ENCODE results near the gene CDC14B. TPM values are rescaled to one million over a fixed set of nuclear protein-coding genes. Genes with fewer than 3 reads are reported as not detected.
"Not testable (repeated sequence)": the region's sequence is repeated elsewhere in the genome, so short reads cannot be mapped to it uniquely, and the experiment has no call there.

The CDC14B gene
- polyA plus RNA-seq, 12 donors = 13.4 to 22.7 (median 17.7) TPM; not detected in 1

DNA sequence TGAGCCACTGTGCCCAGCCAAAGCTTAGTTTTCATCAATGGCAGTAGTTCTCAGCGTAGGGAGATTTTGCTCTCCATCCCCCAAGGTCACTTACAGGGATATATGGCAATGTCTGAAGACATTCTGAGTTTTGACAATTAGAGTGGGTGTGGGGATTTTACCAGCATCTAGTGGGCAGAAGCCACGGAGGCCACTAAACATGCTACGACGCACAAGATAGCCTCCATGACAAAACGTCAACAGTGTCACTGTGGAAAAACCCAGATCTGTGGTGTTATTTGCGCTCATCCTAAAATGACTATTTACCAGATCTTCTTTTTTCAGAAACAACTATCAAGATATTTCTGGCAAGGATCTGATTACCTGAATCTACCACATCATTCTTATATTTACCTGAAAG is 68.2 kb downstream of the CDC14B start:
- no peak for DNase-seq

DNA sequence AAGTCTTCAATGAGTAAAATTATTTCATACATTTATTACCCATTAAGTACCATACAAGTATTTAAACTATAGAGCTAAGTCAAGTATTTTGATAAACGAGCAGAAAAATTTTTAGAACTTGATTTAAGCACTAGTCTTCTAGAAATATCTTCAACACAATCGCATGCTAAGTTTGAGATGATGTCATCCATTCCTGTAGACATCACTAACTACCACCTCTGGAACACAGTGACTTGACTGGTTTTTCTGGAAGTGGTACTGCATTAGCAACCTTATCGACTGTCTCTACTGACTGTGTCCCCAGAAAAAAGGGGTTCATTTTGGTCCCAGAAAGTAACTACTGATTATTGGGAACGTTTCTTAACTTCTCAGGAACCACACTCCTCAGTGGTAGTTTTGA is 69.0 kb downstream of the CDC14B start:
- no peak for DNase-seq

DNA sequence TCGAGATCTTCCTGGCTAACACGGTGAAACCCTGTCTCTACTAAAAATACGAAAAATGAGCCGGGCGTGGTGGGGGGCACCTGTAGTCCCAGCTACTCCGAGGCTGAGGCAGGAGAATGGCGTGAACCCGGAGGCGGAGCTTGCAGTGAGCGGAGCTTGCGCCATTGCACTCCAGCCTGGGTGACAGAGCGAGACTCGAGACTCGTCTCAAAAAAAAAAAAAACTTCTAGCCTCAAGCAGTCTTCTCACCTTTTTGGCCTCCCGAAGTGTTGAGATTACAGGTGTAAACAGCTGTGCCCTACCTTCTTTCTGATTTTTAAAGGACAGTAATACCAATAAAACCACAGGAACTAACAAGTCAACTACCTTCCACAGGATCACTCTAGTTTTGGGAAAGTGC is 76.5 kb downstream of the CDC14B start:
- DNase-seq = not testable (repeated sequence)

DNA sequence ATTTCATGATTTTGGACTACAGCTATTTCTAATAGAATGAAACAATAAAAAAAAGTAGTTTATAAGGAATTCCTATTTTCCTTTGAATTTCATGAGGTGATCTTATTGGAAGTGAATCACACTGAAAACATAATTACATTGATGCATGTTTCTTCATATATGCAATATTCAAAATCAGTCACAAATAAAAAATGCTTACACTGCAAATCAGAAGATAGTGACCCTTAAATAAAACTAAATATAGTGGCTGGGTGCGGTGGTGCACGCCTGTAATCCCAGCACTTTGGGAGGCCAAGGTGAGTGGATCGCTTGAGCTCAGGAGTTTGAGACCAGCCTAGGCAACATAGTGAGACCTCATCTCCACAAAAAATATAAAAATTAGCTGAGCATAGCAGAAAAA is 79.5 kb downstream of the CDC14B start:
- DNase-seq = no peak

DNA sequence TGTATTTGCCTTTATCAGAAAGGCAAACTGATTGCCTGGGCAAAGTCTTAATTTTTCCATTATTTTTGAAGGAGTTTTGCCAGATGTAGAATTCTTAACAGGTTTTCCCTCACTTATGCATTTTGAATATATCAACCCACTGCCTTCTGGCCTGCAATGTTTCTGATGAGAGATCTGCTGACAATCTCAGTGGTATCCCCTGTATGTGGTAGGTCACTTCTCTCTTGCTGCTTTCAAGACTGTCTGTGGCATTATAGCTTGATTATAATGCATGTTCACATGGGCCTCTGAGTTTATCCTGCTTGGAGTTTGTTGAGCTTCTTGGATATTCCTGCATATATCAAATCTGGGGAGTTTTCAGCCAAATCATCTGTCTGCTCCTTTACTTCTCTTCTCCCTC is 87.5 kb downstream of the CDC14B start:
- DNase-seq = no peak

DNA sequence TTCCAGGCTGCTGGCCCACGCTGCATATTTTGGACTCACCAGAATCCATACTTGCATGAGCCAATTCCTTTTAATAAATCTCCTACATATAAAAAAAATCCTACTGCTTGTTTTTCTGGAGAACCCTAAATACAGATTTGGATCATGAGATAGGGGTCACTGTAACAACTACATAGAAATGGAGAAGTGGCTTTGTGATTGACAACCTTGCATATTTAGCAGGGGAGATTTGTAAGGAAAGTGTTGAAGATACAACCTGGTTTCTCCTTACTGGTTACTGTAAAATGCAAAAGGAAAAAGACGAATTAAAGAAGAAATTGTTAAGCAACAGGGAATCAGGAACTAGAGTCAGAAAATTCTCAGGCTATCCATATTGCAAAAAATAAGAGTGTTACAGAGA is 94.9 kb downstream of the CDC14B start:
- DNase-seq = no peak

DNA sequence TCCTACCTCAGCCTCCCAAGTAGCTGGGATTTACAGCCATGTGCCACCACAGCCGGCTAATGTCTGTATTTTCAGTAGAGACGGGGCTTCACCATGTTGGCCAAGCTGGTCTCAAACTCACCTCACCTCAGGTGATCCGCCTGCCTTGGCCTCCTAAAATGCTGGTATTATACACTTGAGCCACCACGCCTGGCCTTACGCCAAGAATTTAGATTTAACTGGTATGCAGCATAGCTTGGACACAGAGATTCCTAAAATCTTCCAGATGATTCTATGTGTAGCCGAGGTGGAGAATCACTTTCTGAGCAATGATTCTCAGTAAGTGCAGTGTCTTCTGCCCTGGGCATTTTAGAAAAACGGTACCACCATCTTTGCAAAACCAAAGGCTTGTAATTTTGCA is 95.6 kb downstream of the CDC14B start:
- DNase-seq = no peak

DNA sequence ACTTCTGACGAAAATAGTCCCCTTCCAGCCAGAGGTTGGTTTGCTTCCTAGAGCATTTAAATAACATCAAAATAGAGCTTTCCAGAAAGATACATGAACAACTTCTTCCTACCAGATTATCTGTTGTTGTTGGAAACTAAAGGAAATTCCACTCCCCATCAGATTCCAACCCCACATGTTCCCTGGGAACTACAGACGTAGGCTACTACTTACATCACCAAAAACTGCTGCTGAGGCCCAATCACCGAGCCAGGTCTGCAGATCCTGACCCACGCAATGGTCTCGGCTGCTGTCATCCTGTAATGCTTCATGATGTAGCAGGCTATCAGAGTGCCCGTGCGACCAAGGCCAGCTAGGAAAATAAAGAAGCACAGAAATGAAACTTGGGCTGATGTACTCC is 96.3 kb downstream of the CDC14B start:
- DNase-seq = no peak

DNA sequence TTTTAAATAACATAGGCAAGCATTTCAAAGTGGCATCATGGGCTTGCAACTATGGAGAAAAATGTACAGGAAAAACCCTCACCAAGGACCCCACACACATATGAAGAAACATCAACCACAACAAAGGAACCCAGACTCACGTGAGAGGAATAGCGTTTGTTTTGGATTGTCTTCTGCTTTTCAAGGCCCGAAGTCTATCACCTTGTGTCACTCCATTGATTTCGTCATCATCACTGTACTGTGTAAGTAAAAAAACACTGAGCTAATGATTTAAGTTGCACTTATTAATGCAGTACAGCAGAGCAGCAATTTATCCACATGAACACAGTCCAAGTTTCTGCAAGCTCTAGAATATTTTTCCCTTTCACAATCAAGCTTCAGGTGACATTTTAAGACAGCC is 97.3 kb downstream of the CDC14B start:
- no peak for DNase-seq

DNA sequence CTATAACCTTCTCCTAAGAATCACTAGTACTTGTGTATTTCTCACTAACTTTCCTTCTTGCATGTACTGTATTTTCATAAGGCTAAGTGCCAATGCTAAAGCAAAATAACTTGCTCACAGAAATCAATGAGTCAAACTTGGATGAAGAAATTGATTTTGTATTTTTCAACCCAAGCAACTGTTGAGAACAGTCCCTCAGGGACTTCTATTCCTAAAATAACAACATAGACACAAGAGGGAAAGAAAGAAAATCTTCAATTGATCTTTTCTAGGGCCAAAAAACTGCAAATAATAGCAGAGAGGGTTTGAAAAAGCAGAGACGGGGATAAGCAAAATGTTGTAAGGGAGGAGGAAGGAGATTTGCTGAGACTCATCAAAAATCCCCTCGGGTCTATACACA is 99.9 kb downstream of the CDC14B start:
- DNase-seq = peak; percentile 57

DNA sequence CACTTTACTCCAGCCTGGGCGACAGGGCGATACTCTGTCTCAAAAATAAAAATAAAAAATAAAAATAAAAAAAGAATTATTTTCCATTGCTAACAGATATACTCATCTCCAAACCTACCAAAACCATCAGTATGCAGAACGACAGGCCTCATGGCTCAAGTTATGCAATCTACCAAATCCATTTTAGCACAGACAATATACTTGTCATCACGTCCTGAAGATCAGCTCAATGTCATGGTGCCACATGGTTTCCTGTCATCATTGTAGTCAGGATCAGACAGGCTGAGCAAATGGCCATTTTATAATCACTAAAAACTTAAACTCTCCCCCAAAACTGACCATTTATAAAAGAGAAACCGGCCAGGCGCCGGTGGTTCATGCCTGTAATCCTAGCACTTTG is 100.5 kb downstream of the CDC14B start:
- DNase-seq = no peak

DNA sequence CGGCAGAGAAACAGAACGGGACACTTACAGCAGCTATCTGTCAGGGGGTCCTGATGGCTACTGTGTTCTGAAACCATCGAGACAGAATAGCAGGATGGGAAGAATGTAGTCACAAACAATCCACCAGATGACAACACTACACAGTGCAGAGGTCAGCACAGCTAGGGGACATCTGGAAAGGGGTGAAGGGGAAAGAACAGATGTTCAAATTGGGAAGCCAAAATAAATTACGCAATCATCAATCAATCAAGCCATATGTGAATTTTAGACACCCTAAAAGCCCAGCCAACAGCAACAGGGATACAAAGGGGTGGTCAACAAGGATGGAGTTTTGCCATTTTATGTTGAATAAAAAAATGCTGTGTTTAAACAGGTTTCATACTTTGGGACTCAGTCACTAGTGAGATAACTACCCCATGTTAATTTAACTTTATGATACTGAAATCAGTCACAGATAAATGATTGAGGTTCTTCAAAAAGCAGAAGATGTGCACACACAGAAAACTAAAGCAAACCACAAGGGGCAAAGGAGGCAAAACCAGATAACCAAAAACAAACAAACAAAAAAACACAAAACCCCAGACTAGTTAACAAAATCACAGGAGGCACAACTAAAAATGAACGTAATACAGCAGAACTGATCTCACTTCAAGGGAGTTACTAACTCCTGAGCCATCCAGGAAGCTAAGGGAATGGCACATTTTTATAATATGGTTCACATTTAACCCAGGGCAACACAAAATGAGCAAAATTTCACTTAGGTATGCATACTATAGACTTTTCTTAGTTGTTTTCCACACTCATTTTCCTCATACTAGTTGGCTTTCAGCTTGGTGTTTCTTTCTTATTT is 103.8 kb downstream of the CDC14B start:
- DNase-seq = peak; percentile 46

DNA sequence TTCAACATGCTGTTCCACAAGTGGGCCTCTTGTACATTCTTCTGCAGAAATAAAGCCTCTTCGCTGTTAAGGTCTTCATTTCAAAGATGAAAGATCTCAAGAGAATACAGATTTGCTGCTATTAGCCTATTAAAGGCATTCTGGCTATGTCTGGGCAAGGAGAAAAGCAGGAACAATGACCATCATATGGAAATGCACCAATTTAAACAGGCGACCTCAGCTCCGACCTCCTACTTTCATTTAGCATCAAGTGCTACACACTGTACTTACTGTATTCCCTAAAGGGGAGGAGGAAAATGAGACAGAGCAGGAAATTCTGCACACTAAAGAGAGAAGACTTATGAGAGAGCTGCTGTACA is 104.9 kb downstream of the CDC14B start:
- DNase-seq = peak; percentile 41

DNA sequence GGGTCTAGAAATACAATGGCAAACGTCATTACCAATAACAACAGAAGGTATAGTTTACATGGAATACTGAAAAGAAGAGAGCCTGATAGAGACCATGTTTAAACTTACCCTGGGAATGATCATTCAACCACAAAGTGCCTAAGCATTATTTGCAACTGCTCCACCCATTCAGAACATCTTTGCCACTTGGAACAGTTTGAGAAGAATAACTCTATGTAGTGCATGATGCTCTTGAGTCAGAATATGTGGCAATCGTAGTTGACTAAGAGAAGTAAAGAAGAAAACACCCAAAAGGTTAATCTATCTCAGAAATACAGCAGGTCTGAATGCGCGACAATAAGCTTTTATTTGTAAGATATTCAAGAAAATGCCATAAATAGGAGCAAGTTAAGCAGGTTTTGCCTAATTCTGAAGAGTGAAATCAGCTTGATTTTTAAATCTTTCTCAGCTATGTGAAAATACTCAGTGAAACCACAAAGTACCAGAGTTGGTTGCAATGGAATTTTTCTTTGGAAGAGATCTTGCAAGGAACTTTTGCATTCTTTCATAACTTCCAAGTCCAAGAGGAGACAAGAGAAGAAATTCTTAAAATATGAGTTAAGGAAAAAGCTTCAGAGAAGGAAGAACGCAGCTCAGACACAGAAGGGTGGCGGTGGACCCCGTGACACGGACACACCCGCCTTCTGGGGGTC is 105.4 kb downstream of the CDC14B start:
- DNase-seq = no peak

DNA sequence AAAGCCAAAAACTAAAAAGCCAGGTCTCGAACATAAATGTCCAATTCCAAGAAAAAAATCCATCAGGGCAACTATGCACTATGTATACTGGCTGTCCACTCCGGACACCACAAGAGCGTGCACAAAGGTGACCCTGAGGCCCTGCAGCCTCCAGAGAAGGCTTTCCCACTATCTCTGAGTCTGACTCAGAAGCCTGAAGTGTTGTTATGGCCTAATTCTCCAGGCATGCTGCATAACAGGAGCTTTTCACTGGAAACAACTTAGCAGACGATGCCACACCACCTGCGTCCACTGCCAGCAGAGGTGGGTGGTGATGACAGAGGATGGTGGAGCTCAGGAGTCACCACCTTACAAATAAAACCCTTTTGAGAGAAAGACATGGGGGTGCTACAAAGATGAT is 106.0 kb downstream of the CDC14B start:
- no peak for DNase-seq

DNA sequence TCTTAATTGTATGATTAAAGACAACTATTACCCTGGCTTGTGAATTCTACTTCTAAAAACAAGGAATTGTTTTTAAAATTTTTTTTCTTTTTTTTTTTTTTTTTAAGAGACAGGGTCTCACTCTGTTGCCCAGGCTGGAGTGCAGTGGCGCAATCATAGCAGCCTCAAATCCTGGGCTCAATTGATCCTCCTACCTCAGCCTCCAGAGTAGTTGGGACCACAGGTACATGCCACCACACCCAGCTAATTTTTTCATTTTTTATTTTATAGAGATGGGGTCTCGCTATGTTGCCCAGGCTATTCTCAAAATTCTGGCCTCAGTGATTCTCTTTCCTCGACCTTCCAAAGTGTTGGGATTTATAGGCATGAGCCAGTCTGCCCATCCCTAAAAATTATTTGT is 107.4 kb downstream of the CDC14B start:
- DNase-seq = no peak

DNA sequence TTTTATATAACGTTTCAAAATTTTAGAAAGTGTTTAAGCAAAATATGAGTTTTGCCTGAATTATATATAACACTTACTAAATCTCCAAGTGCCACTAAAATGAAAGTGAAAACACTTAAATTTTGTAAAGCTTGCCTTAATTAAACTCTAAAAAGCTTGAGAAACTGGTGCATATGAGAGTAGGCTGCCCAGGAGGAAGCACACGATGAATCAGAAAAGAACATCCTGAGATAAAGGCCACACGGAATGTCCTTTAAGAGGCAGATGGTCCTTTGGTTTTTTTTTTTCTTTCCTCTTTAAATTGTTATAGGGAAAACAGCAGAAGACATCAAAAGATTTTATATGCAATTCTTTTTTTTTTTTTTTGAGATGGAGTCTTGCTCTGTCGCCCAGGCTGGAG is 109.4 kb downstream of the CDC14B start:
- no peak for DNase-seq

DNA sequence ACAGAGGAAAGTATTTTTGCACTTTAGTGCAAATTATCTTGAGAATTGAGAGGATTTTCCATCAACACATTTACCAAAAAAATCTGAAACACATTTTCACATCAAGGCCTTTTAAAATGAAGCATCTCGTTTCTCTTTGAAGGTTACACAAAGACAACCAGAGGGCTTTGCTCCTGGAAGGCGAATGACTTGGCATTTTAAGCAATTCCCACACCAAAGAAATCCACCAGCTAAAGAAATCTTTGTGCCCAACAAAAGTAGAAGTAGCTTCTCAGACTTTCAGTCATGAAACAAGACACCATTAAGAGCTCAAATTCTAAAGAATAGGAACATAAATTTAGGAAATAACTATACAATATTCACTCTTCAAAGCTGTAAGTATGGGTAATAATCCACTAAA is 109.8 kb downstream of the CDC14B start:
- DNase-seq = no peak

DNA sequence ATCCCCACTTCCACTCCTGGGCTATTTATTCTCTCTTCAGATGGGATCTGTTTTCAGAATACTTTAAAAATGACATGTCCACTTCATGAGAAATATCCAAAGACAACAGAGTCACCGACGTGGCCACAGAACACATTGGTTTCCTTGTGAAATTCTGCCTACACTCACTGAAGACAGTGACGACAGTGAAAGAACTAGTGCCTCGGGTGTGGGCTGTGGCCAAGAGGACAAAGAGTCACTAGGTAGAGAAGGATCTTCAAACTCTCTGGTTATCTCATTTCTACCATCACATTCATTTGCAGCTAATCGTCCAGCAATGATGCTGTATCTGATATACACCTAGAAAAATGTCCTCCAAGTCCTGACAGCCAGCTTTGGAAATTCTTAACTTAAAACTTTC is 110.6 kb downstream of the CDC14B start:
- DNase-seq = no peak

DNA sequence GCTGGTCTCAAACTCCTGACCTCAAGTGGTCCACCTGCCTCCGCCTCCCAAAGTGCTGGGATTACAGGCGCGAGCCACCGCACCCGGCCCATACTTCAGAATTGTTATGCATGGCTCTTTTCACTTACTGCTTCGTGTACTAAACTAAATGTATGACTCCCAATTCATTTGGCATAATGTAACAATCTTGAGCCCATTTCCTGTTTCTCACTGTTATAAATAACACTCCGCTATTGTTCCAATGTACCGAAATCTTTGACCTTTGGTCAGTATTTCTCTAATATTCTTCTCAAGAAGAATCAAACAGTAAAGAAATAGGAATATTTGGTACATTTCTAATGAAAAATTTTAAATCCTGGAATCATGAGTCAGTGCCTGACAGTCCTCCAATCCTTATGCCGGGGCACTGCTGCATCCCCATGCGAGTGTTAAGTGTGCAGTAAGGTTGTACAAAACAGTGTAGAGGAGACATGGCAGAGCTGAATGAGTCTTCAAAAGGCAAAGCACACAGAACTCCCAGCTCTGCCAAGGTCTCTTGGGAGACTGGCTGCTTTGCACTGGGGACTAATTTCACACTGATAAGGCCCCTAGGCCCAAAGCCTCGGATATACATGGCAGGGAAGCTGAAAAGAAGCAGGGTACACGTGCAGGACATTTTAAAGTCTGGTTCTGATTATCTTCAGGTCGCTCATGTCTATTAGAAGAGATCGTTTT is 111.3 kb downstream of the CDC14B start:
- no peak for DNase-seq

DNA sequence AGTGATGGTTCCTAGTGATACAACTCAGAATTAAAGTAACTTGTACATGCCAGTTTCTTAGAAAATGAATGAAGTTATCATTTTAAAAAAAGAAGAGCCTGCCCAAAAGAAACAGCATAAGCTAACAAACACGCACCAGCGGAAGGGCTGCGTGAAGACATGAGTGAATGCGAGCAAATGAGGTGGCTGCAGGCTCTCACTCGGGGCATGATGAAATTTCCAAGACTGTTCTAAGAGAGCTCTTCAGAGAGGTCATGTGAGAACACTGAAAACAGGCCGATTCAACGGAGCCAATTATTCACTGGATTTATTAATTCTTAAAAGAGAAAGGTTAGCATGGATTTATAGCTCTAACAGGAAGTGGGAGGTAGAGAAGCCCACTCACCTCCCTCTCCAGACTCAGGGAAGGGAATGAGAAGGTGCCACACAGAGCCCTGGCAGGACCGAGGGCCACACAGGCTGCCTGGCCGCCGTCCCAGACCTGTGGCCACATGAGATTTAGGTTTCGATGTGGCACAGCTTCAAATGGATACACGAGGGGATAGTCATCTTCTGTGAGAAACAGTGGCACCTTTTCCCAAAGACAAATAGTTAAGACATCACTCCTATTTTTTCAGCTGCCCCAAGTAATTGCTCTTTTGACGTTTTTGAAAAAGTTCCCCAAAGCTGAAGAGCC is 114.2 kb downstream of the CDC14B start:
- no peak for DNase-seq

DNA sequence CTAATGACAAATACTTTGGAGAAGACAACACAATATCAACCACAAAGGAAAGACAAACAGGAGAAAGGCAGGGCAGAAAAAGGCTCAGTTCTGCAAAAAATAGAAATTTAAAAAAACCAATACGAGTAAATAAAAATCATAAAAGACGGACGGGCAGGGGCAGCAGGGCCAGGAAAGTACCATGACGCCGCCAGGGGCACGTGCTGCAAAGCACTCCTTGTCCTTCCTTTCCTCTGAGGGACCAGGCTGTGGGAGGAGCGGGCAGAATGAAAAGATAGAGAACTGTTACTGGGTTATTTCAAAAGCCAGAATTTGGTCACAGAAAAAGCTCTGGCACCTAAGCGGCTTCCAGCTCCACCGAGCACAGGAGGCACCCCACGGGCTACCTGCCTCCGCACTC is 115.7 kb downstream of the CDC14B start:
- DNase-seq = no peak

All from muscle of arm (tissue), 12 donors.